GM21515 (cell line): ENCODE data around the gene FAM241B.

Experiments
- ATAC-seq: cut with Tn5 transposase; IDR thresholded peaks from one replicate; pipeline ENCODE4 v1.9.1; 2021; ENCODE audit not compliant: unreplicated experiment

Gene FAM241B

DNA sequence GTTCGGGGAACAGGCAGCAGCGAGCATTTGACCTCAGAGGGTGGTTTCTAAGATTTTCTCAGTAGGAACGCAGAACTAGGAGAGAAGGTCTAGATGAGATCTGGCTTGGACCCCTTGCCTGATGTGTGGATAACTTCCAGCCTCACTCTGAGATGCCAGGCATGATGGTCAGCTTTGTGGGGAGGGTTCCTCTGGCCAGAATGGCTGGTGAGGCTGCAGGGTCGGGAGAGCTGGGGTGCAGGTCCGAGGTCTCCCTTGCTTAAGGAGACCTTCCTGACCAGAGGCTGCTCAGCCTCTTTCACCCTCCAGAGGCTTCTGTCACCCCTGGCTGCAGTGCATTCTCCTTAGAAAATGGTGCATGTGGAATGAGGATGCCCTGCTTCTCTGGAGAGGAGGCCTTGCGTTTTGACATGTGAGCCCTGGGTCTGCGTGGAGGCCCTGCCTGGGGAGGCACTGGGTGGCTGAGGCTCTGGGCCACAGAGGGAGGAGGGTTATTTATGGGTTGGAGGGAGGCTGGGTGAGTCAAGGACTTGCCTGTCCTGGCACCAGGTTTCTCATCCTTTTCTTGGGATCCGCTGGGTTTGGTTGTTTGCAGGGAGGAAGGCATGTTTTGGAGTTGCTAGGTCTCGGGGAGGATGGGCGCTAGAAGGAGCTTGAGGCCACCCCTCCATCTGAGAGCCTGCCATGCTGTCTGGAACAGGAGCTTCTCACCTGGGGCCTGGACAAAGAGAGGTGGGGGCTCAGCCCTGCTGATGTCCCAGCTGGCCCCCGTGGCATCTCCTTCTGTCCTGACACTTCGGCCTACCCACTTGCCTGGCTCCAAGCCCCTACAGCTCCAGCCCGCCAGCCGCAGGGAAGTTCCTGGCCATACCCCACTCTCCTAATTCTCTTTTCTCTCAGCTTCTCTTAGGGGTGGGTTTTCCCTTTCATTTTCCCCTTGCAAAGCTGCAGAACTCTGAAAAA is 3.9 kb downstream of the FAM241B start:
- ATAC-seq, result no peak

DNA sequence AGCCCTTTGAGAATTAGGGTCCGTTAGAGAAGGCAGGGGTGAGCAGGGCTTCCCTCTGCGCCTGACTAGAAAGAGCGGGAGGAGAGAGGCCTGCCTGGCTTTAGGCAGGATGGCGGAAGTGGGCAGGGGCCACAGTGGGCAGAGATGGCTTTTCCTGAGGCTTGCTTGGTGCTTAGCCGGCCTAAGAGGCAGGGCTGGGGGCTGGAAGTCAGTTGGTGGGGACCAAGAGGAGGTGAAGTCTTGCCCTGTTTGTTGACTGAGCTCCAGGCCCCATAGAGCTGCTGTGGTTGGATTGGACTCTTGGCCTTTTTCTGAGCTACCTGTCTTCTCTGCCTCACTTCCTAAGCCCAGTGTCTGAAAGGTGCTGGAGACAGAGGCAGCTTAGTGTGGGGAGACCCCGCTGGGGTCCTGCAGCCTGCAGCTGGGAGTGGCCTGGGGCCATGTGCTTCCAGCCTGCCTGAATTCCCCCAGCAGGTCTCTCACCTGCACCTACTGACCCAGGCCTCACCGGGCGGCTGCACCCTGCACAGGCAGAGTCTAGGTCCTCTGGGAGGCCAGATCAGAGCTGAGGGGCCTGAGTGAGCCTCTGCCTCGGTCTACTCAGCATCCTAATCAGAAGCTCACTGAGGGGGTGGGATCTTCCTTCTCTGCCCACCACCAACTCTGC is 4.8 kb downstream of the FAM241B start:
- ATAC-seq, result no peak

DNA sequence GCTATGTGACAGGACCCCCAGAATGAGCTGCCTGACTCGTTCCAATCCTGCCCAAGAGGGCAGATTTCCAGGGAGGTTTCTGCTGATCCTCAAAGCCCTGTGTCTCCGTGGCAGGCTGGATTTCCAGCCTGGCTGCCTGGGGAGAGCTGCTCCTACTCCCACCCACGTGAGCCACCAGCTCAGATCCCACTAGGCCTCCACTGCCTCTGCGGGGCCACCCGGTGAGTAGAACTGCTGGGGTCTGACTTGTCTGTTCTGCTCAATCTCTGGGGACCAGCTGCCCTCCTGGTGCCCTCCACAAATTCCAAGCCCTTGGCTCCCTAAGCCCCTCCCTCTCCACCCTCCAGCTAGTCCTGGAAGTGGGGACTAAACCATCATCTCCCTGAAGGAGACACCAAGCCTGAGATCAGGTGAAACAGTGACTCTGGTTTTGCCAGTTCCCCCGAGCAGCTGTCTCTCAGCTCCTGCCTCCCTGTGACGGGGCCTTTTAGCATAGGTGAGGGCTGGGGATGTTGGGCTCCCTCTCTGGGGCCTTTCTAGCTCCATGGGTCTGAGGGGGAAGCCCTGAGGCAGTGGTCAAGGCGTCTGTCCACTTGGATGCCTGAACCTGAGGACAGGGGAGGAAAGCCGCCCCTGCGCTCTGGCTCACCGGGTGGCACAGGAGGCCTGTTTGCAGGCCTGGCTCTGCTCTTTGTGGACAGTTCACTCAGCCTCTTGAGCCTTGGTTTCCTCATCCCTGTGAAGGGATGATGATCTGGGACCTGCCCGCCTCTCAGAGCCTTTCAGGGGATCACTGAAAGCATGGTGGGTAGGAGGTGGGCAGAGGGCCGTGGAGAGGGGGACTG is 5.6 kb downstream of the FAM241B start:
- no peak for ATAC-seq

DNA sequence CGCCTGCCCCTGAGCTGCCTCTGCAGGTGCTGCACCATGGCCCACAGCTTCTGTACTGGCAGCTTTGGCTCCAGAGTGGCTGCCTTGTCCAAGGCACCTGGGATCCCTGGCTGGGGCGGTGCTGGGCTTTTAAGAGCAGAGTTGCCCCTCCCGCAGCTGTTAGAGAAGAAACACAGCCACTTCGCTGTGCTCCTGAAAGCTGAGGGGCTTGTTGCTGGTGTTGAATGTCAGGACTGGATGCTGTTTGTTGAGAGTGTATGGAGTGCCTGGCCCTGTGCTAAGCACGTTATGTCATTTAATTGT is 6.2 kb downstream of the FAM241B start:
- ATAC-seq, result no peak

DNA sequence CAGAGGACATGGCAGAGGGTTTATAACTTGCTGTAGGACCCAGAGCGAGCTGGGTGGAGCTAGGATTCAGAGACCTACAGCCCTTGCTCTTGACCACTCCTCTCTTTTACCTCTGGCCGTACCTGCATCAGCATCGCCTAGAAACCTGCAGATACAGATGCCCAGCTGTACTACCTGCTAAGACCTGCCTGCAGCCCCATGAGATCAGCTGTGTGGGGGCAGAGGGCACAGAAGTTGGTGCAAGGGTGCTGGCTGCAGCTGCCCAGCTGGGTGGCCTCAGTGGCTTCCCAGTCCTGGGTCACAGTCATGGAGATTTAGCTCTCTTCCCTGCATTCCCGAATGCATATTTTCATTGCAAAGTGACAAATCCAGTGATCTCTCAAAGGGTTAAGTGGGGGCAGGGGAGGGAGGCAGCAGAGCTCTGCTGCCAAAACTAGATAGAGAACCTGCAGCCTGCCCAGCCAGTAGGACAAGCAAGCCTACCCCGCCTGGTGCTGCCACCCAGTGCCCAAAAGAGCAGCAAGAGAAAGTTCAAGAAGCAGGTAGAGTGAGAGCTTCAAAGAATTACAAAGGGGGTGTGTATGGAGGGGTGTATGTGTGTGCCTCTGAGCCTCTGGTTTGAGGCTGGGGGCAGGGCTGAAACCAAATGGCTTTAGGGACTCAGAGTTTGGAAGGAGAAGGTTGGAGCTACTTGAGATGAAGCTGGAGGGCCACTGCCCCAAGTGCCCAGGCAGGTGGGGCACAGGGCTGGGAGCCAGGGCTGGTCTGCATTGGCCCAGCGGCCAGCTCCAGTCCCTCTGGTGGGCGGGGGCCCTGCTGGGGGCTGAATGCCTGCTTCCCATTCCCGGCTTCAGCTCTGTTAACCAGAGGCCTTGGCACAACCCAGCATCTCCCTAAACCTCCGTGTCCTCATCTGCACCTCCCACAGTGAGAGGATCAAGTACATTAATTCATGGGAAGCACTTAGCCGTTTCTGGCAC is 6.9 kb downstream of the FAM241B start:
- ATAC-seq, result no peak

DNA sequence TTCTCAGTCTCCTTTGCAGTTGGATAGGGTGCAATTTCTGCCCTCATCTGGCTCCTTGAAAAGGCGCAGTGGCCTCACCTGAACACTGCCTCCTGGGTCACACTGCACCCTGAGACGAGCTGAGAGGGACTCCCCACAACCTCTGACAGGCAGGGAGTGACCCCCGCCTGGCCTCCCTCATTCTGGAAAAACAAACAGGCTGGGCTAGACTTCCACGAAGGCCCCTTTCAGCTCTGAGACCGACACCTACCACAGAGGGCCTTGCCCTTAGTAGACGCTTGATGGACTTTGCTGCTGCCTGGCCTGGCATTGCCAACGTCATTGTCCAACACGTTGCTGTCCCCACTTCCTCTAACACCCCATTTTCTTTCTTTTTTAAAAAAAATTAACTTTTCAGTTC is 8.6 kb downstream of the FAM241B start:
- ATAC-seq, result no peak

DNA sequence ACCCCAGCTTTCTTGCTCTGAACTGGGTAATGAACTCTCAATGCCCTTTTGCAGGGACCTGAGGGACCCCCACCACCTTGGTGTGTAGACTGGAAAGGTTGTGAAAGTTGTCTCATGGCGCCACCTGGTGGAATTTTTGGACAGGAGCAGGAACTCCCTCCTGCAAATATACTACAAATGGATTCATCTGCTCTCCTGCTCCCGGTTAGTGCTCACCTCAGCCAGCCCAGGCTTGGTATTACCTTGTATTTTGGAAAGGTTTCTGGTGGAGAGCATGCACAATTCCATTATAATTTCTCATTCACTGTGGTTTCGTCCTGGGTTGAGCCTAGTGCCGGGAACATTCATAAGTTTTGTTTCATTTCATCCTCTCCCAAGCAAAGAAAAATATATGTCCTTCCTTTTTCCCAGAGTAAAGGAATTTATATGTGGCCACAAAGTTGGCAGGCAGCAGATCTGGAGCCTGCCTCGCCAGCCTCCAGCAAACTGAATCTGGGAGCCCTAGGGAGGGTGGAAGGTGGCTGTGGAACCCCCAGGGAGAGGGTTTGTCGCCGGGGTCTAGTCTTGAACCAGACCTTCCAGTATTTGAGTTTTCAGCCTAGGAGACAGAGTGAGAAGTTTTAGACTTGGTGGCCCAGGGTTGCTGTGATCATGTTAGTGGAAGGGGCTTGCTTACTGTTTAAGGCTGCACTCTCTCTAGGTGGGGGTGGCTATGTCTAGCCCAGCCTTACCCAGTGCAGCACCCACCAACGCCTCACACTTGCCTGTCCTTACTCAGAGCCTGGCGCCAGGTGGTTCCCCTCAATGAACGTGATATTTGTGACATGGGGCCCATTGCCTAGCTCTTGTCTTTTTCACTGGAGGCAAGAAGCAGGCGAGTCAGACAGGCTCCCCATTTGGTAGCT is 9.5 kb downstream of the FAM241B start:
- no peak for ATAC-seq

DNA sequence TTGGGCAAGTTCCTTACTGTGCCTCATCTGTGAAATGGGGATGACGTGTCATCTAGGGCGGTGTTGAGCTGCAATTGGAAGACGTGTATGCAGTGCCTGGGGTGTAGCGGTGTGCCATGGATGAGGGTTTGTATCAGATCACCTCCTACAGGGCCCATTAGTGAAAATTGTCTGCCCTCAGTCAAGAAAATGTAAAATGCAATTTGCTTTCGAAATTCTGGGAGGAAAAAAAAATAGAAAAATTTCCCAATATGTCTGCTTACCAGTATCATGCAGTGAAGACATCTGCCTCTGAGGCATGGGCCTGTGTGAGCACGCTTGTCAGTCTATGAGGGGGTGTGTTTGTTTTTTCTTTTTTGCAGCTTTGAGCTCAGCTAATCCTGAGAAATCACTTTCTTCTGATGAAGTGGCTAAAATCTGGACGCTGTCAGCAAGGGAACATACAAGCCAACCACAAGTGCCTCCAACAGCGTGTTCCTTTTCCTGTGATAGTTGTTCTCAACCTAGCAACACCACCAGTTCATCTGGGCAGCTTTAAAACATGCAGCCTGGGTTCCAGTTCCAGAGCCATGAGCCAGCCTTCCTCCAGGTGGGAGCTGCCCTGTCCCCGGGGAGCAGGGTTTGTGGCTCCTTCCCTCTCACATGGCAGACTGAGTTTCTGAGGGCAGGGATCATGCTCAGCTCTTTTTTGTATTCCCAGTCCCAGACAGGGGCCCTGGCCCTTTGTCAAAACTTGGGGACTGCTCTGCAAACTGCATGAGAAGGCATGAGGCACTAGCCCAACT is 10.3 kb downstream of the FAM241B start:
- no peak for ATAC-seq

DNA sequence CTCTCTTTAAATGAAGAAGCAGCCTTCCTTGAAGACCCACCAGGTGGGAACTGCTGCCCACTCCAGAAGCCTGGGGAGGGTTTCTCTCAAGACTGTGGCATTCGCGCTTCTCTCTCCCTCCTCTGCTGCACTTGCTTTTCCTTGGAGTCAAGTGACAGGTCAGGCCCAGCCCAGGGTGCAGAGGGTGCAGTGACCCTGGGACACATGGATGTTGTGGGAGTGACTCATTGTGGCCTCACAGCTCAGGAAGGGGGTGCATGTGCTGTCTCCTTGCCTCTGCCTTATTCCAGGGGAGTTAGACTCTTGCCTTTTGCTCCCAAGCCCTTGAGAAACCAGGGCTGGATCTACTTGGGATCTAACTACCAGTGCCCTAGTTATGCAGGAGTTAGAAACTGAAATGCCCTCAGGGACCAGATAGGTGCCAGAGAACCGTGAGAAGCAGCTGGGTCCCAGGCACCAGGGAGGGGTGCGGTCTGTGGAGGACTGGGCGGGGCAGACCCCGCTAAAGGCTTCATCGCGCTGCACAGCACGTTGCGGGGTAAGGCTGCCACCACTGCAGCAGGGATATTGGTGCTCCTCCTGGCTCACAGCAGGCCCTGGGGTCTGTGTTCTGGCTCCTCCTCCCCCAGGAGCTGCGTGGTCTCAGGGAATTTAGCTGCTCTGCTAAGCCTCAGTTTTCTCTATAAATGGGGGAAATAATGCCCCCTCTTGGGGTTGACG is 11.4 kb downstream of the FAM241B start:
- ATAC-seq, result no peak

DNA sequence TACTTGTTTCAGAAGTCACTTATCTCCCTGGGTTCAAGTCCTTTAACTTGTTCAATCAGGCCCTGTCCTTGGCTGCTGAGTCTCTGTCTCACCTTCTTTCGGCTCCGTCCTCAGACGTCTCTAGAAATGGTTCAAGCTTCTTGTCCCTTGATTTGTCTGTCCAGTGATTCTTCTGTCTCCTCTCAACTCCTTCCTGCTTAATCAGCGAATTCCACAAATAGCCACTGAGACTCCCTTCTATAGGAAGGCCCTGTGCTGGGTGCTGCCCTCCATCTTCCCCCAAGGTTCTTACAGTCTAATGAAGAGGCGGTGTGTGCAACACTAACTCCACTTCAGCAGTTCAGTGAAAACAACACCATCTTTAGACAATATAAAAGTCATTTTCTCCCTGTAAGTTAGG is 12.7 kb downstream of the FAM241B start:
- no peak for ATAC-seq

DNA sequence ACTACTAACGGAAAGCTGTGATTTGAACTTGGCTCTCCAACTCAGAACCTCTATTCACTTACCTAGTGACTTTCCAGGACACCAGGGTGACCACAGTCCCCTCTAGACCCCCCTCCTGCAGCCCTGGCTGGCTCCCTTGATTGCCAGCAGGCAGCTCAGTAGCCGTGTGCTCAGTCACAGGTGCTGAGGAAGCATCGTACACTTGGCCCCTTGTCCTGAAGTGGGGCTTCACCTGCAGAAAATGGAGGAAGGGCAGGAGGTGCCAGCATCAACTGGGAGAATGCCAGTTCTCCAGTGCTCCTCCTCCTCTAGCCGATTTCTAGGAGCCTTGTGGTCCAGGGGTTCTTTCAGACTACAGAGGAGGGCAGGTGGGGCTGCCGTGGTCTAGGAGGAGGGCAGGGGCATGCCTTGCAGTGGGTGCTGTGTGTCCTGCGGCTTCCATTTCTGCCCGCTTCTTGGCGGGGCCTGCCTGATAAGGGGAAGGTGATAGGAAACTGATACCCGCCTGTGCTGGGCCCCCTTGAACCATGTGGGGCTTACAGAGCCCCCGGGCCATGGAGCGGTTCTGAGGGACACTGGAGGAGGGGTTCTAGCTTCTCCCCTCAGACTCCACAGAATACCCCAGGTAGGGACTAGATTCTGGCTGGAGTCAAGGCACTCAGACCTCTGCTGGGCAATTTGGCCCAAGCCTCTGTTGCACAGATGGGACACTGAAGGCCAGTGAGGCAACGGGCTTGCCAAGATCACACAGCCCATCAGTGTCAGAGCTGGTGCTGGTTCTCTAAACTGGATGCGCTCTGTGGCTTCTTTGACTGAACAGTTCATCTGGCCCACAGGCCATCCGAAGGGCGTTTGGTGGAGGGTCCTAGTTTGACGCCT is 14.0 kb downstream of the FAM241B start:
- ATAC-seq, result no peak

DNA sequence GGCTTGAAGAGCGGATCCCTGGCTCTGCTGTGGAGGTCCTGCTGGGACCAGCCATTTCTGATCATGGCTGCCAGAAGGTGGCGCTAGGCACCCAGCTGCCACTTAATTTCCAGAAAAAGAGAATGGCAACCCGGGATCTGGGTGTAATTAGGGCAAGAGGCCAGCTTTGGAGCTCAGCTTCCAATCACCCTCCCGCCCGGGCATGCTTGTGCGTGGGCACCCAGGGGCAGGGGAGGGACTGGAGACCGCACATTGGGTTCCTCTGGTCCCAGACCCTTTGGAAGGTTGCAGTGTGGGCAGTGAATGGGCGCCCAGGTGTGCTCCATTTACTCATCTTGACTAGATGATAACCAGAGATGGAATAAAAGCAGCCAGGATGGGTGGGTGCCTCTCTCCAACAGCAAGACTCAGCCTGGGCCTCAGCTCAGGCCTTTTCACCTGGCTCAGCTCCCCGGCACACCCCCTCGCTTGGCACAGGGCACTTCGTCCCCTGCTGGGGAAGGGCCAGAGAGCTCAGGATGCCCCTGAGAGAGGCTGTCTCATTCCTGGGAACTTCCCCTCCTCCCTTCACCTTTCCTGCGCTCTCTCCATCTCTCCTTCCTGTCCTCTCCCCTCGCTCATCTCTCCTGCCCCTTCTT is 14.7 kb downstream of the FAM241B start:
- no peak for ATAC-seq

DNA sequence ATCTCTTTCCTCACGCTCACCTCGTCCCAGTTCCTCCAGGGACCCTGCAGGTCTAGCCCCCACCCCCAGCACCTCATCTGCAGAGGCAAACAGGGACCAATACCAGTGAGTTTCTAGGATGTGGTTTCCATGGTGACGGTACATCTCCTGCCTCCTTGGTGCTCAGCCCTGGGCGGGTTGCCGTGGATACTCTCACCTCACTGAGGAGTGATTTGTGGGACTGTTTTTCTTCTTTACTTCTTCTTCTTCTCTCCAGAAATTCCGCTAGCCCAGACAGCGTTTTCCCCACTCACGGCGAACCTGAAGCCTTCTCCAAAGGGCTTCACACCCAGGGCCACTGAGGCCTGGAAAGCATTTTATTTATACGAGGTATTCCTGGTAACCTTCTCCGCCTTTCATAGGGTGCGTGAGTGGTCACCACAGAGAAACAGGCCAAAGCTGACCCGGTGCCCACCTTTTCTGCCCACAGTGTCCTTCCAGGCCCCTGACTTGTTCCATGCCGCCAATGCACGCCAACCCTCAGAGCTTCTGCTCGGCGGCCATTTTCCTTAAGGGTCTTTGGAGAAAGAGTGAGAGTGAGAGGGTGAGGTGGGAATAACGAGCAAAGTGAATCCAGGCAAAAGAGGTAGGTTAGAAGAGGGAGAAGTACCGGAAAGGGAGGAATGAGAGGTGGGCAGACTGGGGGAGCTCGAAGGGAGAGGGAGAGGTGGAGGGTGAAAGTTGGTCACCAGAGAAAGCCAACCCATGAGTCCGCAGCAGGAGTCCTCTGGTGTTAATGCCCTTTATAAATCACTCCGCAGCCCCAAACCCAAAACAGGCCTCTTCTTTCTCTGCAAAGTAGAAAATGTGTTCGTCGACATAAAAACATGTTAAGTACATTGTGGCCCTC is 15.5 kb downstream of the FAM241B start:
- ATAC-seq, result no peak

DNA sequence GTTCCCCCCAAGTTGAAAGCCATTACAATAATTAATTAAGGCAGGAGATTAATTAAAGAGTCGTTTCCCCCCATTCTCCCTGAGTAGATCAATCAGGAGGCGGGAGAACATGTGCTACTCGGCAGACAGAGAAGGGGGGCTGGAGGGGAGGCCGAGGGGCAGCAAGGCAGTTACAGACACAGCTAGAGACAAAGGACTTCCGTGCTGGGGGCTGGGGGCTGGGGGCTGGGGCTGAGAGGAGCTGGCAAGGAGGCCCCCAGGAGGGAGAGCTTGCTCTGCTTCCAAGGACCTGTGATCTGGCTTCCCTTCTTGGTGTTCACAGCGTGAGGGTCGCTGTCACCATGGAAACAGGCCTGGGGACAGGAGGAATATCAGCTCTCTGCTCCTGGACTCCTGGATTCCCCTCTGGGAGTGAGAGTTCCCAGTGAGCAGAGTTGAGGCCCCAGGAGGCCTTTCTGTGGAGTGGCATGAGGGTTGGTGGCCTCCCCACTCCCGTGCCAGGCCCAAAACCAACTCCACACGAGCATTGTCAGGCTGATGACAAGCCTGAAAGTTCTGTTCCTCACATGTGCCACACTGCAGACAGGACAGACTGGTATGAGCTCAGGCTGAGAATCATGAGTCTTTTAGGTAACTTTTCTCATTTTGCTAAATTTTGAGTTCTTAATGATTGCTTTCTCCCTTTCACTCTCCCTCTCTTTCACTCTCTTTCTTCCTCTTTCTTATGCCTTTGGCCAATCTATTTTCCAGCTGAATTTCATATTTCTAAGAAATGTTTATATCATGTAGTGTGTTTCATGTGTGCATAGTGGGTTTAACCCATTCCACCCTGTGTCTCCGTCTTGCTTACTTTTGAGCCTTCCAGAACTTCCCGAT is 16.4 kb downstream of the FAM241B start:
- no peak for ATAC-seq

DNA sequence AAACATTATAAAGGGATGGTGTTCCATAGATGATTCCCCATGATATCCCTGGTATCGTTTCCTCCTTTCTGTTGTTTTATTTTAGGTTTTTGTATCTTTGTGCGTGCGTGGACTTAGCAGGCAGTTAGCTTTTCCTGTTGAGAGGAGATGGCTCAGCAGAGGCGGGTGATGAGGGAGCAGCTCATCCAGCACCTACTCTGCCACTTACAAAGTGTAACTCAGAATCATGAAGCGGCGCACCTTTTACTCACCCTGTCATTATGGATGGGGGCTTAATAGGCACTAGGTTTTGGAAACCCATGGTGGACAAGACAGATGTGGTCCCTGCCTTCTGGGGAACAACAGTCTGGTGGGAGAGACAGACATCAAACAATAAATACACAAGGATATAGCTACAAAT is 17.1 kb downstream of the FAM241B start:
- ATAC-seq, result no peak
